Middle frontal gyrus (tissue), 1 donor: ENCODE data around the gene TPX2.
"Not testable (repeated sequence)": the region's sequence is repeated elsewhere in the genome, so short reads cannot be mapped to it uniquely, and the experiment has no call there.

Experiments used
- DNase-seq: peaks from one replicate; pipeline ENCODE4 v3.0.0-alpha.2; 2015; ENCODE audit warnings: low spot score; ENCODE audit errors: extremely low spot score

TPX2 gene

DNA sequence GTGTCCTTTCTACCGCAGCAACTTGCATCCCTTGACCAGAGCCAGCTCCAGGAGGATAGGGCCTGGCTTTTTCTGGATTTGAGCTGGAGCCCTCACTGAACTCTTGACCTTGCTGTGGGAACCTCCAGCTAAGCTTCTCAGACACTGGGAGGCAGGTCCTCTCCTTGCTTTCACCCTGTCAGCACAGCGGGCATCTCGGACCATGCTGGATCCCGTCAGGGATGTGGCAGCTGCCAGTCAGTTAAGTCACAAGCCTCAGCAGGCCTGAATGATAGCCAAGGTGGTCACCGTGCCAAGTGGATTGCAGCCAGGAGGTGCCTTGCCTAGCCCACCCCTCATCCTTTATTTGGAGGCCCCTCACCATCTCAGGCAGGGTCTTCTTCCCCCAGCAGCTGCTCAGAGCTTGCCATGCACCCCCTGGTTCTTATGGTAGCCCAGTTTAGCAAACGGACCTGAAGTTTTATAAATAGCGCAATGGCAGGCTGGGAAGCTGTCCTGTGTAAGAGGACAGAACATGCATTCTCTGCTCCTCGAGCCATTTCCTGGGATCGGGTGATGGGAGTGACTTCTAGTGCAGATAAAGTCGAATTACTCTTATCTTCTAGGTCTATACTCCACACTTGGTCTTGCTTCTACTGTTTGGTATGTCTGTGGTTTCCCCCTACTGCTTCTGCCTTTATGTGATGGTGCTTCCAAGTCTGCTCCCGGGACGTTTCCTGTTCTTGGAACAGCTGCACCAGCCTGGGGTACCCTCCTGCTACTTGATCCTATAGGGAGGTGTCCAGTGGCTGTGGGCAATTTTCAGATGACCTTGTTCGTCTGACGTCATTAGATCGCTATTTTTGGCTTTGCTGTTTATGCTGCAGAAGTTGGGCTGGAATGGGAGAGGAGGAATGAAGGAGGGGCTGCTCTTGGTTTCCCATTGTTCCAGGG, 73.0 kb downstream of the TPX2 start:
- no peak for DNase-seq

DNA sequence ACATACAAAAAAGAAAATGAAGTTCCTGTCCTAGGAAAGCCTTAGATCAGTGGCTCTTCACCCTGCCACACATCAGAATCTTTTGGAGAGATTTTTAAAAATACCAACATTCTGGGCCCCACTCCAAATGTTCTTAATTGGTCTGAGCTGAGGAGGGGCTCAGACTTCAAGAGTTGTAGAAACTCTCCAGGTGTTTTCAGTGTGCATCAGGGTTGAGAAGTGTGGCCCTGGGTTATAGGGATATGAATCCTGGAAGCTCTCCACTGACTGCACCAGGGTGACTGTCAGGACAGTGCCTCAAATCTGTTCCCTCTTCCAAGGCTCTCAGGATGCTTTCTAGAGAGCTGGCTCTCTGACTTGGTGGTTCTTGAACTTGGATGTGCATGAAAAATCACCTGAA, 74.5 kb downstream of the TPX2 start:
- DNase-seq, result no peak

DNA sequence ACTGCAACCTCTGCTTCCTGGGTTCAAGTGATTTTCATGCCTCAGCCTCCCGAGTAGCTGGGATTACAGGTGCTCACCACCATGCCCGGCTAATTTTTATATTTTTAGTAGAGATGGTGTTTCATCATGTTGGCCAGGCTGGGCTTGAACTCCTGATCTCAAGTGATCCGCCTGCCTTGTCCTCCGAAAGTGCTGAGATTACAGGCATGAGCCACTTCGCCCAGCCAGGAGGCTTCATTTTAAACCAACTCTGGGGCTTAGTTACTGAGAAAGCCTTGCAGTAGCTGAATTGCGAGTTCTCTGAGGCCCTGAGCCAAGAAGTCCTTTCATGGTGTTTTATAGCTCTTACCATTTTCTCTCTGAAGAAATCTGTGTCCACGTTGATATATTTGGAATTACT, 75.1 kb downstream of the TPX2 start:
- DNase-seq, result not testable (repeated sequence)

DNA sequence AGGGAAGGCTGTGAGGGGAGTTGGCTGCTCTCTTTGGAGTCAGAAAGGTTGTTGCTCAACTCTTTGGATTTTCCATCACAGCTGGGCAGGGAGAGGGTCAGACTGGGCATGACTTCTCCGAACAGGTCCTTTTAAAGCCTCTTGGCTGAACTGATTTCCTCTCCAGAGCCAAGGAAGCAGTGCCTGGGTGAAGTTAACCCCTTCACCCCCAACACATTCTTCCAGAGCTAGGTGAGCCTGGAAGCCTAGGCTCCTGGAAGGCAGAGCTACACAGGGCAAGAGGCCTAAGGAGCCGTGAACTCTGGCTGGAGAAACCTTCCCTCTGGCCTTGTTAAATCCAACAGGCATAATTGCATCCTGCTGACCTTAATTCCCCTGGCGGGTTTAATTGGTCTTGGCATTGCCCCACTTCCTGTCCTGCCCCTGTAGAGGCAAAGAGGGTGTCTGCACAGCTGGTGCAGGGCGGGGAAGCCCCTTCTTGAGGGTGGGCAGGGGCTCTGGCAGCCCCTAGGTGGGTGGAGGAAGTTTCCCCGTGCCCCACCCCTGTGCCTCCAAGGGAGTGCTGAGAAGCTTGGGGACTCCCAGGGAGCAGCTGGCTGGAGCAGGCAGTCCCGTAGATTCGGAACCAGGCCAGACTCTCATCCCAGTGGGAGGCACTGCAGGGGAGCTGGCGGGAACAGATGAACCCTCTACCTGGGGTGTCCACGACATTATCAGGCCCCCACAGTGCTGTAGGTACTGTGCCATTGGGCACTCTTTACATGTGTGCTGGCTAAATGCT, 76.5 kb downstream of the TPX2 start:
- no peak for DNase-seq

DNA sequence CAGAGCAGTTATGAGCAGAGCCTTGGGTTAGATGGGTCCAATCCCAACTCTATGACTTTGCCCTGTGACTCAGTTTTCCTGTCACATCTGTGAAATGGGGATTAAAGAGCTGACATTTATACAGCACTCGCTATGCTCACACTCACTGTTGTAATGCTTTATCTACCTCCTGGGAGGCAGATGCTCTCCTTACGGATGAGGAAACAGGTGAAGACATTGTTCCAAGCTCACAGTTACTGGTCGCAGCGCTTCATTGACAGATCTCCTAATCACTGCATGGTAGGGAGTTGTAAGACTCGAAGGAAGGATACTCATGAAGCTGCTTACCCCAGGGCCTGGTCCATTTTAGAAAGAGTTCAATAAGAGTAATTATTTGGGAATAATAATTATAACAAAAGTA, 77.1 kb downstream of the TPX2 start:
- no peak for DNase-seq

DNA sequence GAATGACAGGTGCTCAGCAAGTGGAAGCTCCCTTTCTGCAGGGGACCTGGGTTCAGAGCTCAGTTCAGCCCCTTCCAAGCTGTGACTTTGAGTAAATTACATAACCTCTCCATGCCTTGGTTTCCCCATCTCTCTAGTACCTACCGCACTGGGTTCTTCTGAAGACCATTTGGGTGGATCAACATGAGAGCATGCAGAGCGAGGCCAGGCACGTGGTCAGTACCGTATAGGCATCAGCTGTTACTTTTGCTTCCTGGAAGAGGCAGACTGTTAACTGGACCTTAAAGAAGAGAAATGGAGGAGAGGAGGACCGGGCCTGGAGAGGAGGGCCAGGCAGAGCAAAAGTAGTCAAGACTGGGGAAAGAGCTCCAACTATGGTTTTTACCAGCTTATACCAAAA, 78.4 kb downstream of the TPX2 start:
- no peak for DNase-seq

DNA sequence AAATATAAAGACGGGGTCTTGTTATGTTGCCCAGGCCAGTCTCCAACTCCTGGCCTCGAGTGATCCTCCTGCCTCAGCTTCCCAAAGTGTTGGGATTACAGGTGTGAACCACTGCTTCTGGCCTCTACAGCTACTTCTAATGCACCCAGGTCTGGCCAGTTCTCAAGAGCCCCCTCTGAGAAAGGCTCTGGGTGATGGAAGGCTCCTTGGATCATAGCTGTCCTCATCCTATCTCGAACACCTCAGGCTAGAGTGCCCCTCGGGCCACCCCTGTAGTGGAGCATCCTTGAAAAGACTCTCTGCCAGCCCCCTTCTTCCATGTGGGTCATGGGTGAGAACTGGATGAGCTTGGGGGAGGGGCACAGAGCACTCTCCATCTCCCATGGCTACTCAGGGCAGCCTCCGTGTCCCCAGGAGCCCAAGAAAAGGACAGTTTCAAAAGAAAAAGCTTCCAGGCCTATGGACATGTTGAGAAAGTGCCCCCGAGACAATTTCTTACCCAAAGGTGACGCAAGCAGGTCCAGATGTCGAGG, 79.4 kb downstream of the TPX2 start:
- no peak for DNase-seq

DNA sequence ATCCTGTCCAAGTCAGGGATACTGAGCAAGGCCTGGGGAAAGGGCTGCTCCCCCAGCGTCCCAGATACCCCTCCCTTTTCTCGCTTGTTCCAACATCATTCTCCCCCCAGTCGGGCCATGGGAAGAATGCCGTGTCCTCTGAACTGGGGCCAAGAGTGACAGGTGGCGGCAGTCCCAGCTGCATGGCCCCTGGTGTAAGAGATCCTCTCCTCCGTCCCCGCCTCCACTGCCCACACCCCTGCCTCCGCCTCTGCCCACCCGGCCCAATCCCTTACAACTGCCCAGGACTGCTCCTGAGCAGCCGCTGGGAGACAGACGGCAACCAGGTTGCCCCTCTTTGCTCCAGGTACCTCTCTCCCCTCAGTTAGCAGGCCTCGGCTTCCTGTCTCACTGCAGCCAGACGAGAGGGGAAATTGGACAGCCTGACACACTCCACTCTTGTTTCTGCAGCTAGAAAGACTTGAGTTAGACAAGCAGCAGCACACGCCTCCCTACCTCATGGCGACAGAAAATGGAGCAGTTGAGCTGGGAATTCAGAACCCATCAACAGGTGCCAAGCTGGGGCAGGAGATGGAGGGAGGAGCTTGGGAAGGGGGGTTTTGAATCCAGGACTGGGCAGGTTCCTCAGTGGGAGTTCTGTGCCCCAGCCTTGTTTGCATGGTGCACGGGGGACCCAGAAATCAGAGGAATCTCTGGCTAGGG, 80.1 kb downstream of the TPX2 start, which contains the start of gene MYLK2:
Gene MYLK2 (plus strand): TSS at position 274 of the 702 bp plus-strand sequence. CDS start 225 bp downstream, at position 499.
- no peak for DNase-seq

DNA sequence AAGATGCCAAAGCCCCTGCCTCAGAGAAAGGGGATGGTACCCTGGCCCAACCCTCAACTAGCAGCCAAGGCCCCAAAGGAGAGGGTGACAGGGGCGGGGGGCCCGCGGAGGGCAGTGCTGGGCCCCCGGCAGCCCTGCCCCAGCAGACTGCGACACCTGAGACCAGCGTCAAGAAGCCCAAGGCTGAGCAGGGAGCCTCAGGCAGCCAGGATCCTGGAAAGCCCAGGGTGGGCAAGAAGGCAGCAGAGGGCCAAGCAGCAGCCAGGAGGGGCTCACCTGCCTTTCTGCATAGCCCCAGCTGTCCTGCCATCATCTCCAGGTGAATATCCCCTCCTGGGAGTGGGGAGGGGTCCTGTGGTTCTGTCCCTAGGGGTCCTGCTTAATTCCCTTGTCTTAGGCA, 81.1 kb downstream of the TPX2 start:
- DNase-seq, result no peak

DNA sequence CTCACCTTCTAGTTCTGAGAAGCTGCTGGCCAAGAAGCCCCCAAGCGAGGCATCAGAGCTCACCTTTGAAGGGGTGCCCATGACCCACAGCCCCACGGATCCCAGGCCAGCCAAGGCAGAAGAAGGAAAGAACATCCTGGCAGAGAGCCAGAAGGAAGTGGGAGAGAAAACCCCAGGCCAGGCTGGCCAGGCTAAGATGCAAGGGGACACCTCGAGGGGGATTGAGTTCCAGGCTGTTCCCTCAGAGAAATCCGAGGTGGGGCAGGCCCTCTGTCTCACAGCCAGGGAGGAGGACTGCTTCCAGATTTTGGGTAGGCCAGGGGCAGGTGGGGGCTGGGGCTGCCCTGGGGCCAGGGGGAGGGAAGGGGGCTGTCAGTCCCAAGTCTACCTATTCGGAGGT, 82.3 kb downstream of the TPX2 start:
- no peak for DNase-seq

DNA sequence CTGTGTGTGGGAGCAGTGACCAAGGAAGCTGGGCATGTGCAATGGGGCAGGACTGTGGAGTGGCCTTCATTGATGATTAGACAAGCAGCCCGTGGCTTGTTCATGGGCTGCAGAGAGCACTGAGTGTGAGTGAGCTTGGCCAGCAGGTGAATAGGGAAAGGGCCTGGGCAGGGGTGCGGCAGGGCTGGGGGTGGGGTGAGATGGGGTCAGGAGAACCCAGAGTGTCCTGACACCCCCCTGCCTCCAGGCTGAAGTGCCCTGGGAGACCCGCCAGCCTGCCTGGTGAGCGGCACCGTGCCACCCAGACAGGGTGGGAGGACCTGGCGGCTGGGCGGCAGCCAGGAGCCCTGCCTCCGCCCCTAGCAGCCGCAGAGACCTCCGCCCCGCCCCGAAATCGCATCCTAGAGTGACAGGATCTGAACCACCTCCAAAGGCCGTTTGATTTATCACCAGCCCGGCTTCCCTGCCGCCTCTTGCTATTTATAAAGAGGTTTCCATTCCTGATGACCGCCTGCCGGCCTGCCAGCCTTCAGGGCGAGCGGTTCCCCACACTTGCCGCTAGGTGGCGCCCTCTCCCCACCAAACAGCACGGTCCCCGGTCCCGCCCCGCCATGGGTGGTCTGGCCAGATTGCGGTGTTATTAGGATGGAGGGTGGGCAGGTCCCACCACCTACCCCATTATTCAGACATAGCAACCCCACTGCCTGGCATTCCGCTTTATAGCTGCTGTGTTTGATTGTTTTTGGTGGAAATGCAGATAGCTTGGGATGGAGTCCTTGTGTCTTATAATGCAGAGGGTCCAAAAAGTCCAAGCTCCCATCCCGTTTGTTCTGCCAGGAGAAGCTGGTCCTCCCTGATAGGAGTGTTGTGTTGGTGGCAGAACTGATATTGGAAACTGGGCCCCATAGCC, 83.6 kb downstream of the TPX2 start:
- DNase-seq, result peak; percentile 38

DNA sequence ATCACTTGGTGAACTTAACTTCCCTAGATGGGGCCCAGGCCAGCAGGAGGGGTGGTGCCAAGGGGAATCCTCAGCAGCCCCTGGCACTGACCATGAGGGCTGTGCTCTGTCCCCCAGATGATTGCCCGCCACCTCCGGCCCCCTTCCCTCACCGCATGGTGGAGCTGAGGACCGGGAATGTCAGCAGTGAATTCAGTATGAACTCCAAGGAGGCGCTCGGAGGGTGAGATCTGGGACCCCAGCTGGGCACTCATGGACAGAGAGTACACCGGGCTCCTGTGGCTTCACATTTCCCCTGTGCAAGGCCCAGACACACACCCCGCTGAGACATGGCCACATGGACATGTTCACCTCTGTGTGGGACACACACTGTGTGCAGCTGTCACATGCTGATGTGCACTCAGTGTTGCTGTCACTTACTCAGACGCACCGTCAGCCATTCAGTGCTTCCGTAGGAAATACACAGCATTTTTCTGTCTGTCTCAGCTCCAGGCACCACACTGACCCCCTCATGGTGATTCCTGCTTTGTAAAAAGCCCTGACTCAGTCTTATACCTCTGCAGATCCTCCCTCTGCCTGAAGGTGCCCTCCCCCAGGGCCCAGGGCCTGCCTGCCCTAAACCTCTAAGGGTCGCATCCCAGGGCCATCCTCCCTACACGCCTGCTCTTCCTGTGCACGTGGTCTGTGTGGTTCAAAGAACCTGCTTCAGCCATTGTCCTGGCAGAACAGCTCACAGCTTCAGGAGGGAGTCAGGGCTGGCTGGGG, 84.5 kb downstream of the TPX2 start:
- DNase-seq, result no peak

DNA sequence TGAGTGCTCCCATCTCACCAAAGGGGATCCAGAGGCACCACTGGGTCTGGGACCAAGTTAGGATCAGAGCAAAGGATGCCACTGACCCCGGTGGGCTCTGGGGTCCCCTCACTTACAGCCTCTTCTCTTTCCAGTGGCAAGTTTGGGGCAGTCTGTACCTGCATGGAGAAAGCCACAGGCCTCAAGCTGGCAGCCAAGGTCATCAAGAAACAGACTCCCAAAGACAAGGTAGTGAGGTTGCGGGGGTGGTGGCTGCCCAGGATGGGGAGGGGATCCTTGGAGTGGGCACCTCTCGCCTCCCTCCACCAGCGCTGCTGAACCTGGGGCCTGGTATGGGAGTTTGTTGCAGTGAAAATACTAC, 85.0 kb downstream of the TPX2 start:
- no peak for DNase-seq

DNA sequence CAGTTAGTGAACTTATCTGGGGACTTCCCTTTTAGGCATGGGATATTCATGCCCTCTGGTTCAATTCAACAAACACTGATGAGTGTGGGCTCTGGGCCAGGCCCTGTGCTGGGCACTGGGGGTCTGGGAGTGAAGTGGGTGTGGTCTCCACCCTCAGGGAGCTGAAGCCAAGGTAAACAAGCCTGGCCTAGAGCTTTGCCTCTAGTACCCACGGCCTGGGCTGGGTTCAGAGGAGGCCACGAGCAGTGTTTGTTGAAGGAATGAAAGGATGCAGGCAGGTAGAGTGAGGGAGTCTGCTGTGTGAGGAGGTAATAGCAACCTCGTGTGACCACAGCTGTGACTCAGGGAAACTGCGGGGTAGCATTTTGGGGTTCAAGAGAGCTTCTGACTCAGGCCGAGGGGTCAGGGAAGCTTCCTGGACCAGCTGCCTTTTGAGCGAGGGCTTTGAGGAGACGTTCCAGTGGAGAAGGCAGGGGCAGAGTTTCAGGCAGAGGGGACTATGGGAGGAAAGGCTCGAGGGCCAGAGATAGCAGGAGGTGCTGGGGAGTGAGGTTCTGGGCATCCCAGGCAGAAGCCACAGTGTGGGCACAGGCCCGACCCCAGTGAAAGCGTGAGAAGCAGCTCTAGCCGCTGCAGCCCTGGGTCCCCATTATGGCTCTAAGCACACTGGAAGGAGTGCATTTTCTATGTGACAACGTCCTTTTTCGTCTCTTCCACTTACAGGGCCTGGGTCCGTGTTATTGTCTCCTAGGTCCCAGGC, 85.6 kb downstream of the TPX2 start:
- DNase-seq, result no peak

DNA sequence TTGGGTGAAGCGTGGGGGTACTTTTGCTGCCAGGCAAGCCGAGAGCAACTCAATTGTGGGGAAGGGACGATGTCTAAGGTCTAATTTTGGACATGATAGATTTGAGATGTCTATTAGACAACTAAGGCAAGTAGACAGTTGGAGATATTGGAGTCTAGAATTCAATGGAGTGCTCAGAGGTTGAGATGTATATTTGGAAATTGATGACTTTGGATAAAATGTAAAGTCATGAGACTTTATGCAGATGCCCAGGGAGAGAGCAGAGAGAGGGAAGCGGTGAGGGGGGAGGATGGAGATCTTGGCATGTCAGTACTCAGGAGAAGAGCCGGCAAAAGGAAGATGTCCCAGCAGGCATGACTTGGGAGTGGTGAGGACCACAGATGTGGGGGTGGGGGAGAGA, 87.0 kb downstream of the TPX2 start:
- DNase-seq, result no peak

DNA sequence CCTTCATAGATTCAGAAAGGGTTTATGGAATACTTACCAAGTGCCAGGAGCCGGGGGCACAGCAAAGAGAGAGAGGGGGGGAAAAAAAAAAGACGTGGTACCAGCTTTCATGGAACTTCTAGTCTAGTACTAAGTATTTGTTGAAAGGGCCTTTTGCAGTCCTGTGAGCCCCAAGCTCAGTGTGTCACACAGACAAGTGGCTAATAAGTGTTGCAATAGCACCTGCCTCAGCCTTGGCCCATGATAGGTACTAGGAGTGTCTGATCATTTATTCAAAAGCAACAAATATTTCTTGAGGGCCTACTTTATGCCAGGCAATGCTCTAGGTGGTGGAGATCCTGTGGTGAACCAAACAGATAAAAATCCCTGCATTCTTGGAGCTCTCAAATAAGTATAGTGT, 88.0 kb downstream of the TPX2 start:
- no peak for DNase-seq

DNA sequence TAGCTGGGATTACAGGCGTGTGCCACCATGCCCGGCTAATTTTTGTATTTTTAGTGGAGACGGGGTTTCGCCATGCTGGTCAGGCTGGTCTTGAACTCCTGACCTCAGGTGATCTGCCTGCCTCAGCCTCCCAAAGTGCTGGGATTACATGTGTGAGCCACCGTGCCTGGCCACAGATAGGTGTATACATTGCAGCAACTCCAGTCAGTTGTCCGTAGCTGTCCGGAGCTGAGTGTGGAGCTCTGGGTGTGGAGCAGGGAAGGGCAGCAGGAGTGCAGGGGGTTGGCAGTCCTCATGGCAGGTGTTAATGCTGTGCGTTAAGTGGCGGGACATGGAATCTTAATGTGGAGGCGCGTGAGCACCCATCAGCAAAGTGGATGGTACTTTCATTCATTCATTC, 88.9 kb downstream of the TPX2 start:
- not testable (repeated sequence) for DNase-seq

DNA sequence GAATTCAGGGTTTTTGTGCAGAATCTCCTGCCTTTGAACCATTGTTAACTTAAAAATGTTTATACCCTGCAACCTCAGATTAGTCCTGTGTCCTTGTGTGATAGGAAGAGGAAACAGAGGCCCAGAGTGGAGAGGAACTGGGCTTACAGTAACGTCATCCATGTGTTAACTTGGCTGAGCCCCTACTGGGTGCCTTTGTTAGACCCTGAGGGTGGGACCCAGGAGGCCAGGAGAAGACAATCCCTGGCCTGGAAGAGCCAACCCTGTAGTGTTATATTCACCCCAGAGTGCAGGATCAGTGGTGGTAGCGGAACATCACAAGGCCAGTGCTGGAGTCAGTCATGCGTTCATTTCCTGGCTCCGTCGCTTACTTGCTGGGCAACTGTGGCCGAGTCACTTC, 90.6 kb downstream of the TPX2 start:
- DNase-seq, result no peak

DNA sequence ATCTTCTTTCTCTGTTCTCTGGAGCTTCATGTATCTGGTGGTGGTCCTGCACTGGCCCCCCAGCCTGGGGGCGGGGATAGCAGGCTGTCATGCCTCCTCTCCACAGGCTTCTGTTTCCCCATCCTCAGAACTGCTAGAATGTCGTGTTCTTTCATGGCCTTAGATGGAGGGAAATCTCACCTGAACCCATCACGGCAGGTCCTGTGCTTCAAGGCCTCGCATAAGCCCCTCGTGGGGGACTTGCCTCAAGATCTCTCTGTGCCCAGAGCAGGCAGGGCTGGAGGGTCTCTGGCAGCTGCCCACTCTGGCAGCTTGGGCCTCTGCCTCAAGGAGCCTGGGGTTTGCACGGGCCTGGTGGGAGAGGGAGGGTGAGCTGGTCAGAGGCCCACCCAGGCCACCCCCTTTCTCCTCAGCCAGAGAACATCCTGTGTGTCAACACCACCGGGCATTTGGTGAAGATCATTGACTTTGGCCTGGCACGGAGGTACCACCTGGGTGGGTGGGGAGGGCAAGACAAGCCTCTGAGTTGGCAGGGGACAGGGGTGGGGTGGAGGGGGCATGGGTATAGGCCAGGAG, 91.4 kb downstream of the TPX2 start:
- no peak for DNase-seq
